Forelimb muscle (tissue), 1 donor: Measurements from ENCODE around the gene SCN4A. TPM values are rescaled to one million over a fixed set of nuclear protein-coding genes. Genes with fewer than 3 reads are reported as not detected.

Experiments
- DNase-seq: peaks from one replicate; pipeline ENCODE4 v3.0.0-alpha.2; 2013; ENCODE audit warnings: low read depth
- polyA plus RNA-seq: library from polyadenylated mRNA; unstranded; fragments of 120-200 nt; gene quantifications from one replicate; pipeline ENCODE4 v1.2.1, GENCODE V29; 2013; ENCODE audit not compliant: insufficient read length

The SCN4A gene
- polyA plus RNA-seq, 1 donor: 50.1 TPM

DNA sequence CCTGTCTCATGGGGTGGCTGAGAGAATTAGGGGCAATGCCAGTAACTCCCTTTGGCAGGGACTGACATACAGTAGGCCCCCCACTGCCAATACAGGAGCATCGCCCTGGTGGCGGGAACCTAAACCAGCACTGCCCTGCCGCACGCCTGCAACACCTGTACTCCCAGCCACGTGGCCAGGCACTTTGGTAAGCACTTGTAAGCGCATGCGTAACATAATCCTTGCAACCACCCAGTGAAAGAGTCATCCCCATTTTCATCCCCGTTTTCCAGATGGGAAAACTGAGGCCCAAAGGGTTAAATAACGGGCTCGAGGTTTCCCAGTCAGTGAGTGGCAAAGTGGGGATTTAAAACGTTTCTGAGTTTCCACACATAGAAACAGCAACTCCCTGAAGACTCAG lies 17.5 kb downstream of the SCN4A start:
- no peak for DNase-seq

DNA sequence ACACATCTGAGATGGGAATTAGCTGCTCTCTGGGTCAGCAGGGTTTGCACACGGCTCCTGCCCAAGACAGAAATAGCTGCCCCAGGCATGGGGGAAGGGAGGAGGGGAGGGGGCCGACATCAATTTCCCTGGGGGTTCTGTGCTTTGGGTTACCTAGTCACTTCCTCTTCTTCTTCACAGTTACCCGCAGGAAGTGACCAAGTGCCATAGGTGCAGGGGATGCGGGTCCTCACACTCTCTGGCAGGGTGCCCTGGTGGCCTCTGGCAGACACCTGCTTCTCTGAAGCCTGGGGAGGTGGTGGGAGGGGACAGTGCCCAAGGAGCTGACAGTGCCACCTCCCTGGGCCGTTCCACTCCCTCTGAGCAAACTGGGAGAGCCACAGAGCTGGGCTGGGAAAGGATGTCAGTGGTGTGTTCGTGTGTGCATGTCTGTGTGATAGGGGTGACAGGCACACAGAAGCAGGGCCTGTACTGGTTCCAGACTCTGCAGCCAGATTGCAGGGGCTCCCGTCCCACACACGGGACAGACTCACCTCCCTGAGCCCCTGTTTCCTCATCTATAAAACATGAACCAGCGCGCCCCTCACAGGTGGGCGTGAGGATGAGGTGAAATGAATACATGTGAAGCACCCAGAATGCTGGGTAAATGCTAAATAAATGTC lies 18.2 kb downstream of the SCN4A start:
- DNase-seq: no peak

DNA sequence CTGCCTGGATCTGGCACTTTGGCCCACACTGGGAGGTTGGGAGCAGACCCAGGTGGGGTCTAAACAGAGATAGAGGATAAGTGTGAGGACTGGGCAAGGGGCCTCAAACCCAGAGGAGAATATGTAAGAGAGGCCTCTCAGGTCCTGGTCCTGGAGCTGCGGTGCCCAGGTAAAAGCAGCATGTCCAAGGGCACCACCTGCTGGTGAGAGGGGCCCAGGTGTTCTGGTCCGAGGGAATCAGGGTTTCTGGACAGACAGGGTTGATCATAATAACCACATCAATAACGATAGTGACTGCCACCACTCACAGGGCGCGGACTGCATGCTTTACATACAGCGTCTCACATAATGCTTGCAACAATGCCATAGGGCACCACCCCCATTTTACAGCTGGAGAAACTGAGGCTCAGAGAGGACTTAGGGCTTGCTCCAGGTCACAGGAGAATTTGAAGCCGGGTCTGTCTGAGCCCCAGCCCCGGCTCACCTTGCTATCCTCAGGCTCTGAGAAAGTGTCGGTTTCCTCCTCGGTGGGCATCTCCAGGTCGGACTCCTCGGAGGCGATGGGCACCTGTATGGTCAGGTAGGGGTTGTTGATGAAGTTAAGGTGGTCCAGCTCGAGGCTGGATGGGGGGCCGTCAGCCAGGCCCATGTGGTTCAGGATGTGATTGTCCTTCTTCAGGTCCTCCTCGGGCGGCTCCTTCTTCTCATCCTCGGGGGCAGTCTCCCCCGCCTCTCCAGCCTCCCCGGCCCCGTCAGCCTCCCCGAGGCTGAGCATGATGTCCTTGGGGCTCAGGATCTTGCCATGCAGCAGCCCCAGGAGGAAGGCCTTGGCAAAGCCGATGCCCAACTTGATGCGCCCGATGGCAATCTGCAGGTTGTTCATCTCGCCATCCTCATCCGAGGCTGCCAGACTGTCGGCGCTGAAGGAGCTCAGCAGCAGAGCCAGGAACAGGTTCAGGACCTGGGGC lies 21.5 kb downstream of the SCN4A start:
- DNase-seq: no peak

DNA sequence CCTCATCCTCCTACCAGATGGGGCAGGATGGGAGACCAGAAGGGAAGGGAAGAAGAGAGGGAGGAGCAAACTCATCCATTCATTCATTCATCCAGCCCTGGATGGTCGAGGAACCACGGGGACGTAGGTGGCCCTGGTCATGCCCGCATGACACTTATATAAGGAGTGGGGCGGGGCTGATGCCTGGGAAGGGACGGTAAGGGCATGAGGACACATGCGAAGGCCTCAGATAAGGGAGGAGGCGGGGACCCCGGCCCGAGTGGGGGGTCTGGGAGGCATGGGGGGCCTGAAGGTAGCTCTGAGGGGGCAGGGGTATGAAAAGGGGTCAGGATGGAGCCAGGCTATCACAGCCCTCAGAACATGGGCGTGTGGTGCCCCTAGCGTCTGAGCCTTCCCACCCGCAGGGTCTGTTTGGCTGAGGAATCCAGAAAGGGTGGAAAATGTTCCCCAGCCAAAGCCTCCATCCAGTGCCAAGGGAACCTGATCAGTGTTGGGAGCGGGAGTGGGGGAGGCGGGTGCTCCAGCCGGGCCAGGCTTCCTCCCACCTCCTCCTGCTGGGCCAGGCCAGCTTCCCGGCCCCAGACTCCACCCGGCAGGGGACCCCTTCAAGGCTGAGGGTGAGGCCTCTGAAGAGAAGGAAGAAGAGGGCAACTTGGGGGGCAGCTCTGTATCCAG lies 23.0 kb downstream of the SCN4A start:
- no peak for DNase-seq

DNA sequence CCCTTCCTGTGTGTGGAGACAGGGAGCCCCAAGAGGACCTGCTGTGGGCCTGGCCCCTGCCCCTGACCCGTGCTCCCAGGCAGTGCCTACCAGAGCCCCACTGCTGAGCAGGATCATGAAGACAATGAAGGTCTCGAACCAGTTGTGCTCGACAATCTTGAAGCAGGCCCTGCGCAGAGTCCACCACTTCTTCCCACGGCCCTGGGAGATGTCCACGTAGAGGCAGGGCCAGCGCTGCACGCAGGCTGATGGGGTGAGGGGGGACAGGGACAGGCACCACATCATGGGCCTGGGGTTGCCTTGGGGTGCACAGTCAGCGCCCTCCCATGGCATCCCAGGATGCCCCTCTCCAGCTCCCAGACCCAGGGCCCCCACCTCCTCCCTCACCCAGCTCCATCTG lies 24.2 kb downstream of the SCN4A start:
- DNase-seq: no peak

DNA sequence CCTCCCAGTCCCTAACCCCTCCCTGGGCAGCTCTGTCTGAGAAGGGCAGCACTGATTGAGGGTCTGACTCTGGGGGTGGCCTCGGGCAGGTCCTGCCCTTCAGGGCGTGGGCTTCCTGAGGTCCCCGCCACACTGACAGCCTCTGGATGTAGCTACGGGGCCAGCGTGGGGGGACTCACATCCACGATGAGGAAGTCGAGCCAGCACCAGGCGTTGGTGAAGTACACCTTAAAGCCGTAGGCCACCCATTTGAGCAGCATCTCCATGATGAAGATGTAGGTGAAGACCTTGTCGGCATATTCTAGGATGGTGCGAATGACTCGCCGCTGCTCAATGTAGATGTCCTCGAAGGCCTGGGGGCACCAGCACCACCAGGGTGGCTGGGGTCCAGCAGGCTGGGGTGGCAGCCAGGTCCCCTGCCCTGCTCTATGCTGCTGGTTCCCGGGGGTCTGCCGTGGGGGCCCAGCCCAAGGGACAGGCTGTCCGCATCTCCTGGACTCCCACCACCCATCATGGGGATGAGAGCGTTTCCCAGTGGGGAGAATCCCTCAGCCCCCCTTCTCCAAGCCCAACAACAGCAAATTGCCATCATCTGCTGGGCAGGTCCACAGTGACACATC lies 24.9 kb downstream of the SCN4A start:
- no peak for DNase-seq

DNA sequence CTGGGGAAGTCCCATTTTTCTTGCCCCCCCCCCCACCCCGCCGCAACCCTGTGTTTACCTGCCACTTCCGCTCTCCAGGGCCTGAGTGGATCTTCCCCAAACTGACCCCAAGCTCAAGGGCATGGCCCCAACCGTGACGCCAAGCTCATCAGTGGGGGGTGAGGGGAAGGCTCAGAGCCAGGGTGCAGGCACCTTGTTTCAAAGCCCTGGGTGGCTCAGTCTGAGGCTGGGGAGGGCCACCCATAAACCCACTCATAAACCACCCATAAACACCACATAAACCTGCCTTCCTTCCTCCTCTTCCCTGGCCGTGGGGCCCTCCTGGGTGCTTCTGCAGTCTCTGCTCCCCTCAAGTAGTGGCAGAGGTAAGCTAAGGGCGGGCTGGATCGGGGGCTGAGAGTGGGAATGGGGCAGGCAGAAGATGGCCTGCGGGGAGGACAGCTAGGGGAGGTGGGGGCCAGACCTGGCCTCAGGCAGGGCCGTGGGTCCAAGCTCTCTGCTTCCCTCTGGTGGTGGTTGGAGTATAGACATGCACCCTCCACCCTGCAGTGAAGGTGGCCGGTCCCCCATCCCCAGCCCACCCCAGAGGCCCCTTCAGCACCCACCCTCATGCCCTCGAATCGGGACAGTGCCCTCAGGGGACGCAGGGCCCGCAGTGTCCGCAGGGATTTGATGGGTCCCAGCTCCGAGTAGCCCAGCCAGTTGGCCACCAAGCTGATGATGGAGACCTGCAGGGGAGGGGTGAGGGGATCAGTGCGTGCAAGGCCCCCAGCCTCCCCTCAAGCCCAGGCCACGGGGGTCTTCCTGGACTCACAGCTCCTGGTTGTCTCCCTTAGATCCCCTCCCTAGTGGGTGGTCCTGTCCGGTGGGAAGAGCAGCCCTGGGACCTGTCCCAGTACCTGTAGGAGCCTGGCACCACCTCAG lies 26.0 kb downstream of the SCN4A start:
- no peak for DNase-seq

DNA sequence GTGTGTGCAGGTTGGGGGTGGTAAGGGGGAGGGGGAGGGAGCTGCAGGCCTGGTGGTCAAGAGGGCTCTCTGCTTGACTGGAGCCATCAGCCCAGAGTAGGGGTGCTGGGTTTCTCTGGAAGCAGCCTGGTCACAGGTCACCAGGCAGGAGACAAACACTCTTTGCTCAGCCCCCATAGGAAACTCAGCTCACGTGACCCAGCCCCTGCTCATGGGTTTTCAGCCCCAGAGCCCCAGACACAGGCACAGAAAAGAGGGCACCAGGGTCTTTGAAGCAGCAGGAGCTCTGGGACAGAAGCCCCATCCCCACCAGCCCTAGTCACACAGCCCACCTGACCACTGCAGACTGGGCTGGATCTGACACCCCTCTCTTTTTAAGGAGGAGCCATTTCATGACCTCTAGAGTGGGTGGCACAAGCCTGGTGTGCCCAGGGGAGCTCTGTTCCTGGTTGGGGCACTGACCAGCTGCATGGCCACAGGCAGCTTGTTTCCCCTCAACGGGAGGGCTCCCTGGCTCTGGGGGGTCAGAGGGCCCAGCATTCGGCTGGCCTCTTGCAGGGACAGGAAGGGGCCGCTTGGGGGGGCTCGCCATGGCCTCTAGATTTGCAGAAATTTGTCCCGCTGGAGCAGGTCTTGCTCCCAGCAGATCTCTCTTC lies 26.8 kb downstream of the SCN4A start:
- DNase-seq: no peak

DNA sequence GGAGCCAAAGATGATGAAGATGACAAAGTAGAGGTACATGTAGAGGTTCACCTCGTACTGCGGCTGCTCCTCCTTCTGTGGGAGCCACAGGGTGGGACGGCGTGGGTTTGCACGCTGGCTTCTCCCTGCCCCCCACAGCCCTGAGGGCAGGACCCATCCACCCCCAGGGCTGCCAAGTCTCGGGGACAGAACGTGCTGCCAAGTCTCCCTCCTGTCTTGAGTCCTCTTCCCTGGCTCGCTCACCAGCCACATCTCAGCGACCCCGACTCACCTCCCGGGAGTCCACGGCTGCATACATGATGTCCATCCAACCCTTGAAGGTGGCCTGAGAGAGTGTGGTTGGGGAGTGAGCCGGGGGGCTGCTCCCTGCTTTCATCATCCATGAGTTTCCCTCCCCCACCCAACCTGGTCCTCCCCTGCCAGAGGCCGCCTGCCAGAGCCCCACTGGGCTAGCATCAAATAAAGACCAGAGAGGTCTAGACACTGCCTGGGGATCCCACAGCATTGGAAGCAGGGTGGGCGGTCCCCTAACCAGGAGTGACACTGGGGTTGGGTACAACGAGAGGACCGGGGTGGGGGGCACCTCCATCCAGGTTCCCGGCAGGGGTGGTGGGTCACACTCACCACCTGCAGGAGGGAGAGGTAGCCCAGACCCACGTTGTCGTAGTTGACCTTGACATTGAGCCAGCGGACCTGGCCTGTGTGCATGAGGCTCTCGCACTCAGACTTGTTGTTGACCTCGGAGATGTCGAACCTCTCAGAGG lies 27.8 kb downstream of the SCN4A start:
- no peak for DNase-seq

DNA sequence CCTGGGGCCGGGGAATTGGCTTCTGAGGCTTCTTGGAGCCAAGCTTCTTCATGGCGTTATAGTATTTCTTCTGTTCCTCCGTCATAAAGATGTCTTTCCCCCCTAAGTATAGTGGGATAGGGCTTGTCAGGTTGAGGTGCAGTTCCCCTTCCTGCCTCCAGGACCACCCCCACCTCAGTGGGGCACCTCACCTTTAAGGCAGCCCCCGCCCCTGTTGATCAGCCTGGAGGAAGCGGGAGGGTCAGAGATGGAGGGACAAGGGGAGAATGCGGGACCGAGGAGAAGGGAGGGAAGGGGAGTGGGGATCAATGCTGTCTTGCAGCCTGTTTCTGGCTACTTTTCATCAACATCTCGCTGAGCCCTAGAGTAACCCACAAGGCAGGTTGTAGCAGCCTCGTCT lies 29.0 kb downstream of the SCN4A start:
- no peak for DNase-seq

DNA sequence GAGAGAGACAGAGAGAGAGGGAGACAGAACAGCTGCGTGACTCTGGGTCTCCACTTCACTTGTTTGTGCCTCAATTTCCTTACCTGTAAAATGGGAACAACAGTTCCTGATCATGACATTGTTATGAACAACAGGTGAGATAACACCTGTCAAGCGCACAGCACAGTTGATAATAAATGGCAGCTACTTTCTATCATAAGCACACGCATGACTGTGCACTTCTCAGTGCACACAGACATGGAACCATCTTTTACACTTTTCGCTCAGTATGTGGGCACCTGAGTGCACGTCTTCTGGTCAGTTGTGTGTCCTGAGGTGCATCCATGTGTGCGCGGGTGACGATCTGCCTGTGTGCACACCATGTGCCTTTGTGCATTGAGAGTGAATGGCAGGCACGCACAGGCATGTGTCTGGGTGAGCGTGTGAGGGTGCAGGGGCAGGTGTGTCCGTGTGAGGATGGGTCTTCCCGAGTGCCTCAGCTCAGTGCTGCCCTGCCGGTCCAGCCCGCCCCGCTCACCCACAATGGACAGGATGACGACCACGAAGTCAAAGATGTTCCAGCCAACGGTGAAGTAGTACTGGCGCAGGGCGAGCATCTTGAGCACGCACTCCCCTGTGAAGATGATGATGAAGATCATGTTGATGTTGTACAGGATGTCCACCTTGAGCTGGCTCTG lies 30.3 kb downstream of the SCN4A start:
- DNase-seq: no peak

DNA sequence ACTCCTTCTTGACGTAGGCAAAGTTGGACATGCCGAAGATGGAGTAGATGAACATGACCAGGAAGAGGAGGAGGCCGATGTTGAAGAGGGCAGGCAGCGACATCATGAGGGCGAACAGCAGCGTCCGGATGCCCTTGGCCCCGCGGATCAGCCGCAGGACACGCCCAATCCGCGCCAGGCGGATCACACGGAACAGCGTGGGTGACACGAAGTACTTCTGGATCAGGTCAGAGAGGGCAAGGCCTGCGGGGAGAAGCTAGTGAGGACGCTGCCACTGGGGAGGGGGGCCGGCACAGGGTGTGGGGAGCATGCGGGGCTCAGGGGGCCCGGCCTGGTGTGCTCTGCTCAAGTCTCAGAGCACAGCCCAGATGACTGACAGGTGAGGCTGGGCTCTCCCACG lies 31.0 kb downstream of the SCN4A start:
- DNase-seq: no peak

DNA sequence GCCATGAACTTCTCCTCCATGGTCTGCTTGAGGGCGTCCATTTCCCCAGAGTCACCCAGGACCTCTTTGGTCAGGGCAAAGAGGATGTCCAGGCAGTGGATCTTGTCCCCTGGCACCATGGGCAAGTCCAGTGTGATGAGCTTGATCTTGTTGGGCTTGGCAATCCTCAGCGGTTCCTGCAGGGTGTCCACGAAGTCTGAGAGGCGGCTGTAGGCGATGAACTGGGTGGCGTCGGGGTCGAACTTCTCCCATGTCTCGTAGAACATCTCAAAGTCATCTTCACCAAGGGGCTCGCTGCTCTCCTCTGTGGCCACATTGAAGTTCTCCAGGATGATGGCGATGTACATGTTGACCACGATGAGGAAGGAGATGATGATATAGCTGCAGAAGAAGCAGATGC lies 31.6 kb downstream of the SCN4A start:
- no peak for DNase-seq

DNA sequence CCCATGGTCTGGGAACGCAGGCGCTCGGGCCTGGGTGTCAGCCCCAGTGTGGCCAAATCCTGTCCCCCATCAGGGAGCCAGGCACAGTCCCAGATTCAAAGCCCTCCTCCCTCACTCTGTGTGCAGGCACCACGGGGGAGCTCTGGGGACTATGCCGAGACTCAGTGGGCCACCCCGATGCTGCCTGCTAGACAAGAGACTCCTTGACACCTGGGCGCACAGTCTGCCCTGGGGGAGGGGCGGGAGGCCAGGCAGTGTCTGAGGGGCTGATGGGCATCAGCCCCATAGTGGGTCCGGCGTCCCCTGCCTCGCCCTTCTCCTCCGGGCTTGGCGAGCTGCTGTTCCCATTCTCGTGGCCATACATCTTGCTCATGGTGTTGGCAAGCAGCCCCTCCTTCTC lies 32.1 kb downstream of the SCN4A start:
- DNase-seq: no peak

DNA sequence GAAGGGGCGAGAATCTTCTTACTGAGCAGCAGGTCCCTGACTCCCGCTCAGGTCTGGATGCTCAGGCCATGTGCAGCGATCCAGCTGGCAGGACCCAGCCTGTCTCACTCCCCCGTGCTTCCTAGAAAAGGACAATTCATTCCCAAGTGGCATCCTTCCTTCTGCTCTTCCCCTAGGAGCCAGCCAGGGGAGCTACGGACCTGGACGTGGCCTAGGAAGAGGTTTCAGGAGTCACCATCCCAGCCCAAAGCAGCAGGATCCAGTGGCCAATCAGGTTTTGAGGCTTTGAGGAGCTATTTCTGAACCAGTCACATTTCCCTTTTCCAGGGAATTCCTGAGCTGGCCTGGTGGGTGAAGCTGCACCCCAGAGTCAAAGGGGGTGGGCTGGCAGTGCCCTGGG lies 32.8 kb downstream of the SCN4A start:
- no peak for DNase-seq

DNA sequence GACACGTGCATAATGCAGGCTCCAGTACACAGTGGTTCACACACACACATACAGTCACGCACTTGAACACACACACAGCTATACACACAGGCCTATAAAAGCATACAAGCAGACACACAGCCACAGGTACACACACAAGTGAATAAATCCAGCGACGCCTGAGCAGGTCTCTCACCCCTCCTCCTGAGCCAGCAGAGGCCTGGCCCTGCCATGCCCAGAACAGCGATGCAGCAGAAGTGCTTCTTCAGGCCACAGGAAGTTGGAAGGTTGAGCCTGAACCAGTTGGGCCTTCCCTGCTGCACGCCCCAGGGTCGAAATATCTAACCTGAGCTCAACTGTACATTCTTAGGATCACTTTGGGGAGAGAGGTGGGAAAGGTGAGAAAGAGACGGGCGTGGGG lies 33.3 kb downstream of the SCN4A start:
- no peak for DNase-seq

DNA sequence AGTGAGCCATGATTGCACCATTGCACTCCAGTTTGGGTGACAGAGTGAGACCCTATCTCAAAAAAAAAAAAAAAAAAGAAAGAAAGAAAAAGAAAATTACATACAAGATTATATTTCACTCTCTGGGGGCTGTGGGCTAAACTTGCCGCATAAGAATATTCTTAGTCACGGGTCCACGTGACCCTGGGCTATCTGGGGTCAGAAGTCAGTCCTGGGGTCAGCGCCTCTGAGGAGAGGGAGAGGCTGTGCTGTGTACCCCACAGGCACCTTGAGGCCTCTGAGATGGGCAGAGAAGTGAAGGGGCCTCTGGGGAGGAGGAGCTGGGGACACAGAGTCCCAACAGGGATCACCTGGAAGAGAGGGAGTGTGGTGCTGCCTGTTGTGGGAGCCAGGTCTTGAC lies 34.8 kb downstream of the SCN4A start:
- no peak for DNase-seq

DNA sequence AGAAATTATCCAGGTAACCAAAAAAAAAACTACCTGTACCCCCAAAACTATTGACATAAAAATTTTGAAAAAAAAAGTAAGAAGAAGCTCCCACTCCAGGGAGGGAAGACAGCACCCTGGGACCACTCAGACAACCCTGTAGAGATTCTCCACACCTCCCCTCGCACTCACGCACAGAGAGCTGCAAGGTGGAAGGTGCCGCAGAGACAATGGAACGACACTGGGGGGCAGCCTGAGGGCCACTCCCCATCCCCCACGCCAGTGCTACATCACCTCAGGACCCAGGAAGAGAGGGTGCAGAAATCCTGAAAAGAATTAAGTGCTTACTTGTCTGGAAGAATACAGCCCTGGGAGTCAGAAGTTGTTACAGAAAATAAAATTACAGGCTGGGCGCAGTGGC lies 35.4 kb downstream of the SCN4A start:
- no peak for DNase-seq
